ENCODE results near the gene CDH13. TPM values are rescaled to one million over a fixed set of nuclear protein-coding genes. Genes with fewer than 3 reads are reported as not detected.

The CDH13 gene
- total and polyA plus RNA-seq, 12 donors: 0.86 to 30.6 (median 2.4) TPM

DNA sequence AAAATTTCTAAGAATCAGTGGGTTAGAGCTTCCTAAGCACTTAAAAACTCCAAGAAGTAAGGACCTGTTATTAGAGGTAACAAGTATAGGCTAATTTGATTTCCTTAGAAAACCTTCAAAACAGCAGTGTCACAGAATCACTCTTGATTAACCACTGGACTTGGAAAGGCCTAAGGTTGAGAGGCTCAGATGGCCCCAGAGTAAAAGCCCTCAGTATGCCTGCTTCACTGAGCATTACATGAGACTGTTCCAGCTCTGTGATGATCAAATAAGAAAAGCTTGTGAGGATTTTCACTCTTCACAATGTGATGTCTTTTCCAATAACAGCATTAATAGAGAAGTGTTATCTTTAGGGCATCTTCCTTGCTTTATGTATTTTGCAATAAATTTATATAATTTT lies 671.8 kb downstream of the CDH13 start:
- H3K4me1 ChIP-seq (replicated peaks in 1 of 2): no peaks in the 10 kb centered on the region
- no peak overlapping the region for H3K4me3 ChIP-seq
- DNase-seq: no peak
- no peak for TF ChIP-seq POLR2A (IDR thresholded peaks at IDR 0.05)
- TF ChIP-seq CTCF (IDR thresholded peaks at IDR 0.05): no peak
- no peaks in the 10 kb centered on the region for H3K9me3 ChIP-seq (replicated peaks in 1 of 3)
- no peaks in the 10 kb centered on the region for H3K27me3 ChIP-seq
- no peaks in the 10 kb centered on the region for H3K36me3 ChIP-seq (replicated peaks in 1 of 2)
- intact Hi-C loops (cut with DNase I): no loop called here
- no peak overlapping the region for H3K27ac ChIP-seq

- no peaks in the 10 kb centered on the region for H3K36me3 ChIP-seq (replicated peaks in 1 of 2)
- intact Hi-C loops (cut with DNase I): no loop called here
- TF ChIP-seq POLR2A (IDR thresholded peaks at IDR 0.05) (no peak), CTCF (IDR thresholded peaks at IDR 0.05) (no peak)
- no peak for DNase-seq
- H3K27ac ChIP-seq: no peak overlapping the region
- no peaks in the 10 kb centered on the region for H3K4me1 ChIP-seq (replicated peaks in 1 of 2)
- no peak overlapping the region for H3K4me3 ChIP-seq
- WGBS, 4 donors: 38 to 43% (median 40%) methylated on average over 3 of the region's 3 CpGs
- no peaks in the 10 kb centered on the region for H3K9me3 ChIP-seq (replicated peaks in 1 of 3)
- no peaks in the 10 kb centered on the region for H3K27me3 ChIP-seq
These were observed 673.6 kb downstream of the CDH13 start for GRCh38 chr16:83300326-83300725.

- Histone ChIP-seq H3K4me1 (replicated peaks in 1 of 2) (no peaks in the 10 kb centered on the region), H3K27ac (no peak overlapping the region), H3K9me3 (replicated peaks in 1 of 3) (no peaks in the 10 kb centered on the region), H3K27me3 (no peaks in the 10 kb centered on the region), H3K36me3 (replicated peaks in 1 of 2) (no peaks in the 10 kb centered on the region), H3K4me3 (no peak overlapping the region)
- 45 to 69% (median 63%) methylated on average over 4 of the region's 4 CpGs for WGBS, 4 donors
- intact Hi-C loops (cut with DNase I): no loop called here
- no peak for DNase-seq
- no peak for TF ChIP-seq CTCF (IDR thresholded peaks at IDR 0.05)
- TF ChIP-seq POLR2A (IDR thresholded peaks at IDR 0.05): no peak
These were observed 675.2 kb downstream of the CDH13 start for GRCh38 chr16:83301971-83302370.

- 62 to 77% (median 68%) methylated on average over 2 of the region's 2 CpGs for WGBS, 4 donors
- TF ChIP-seq CTCF (IDR thresholded peaks at IDR 0.05): no peak
- TF ChIP-seq POLR2A (IDR thresholded peaks at IDR 0.05): no peak
- Histone ChIP-seq H3K27ac (no peak overlapping the region), H3K27me3 (no peaks in the 10 kb centered on the region), H3K9me3 (replicated peaks in 1 of 3) (no peaks in the 10 kb centered on the region), H3K36me3 (replicated peaks in 1 of 2) (no peaks in the 10 kb centered on the region), H3K4me1 (replicated peaks in 1 of 2) (no peaks in the 10 kb centered on the region), H3K4me3 (no peak overlapping the region)
- intact Hi-C loops (cut with DNase I): no loop called here
- DNase-seq: no peak
These were observed 676.1 kb downstream of the CDH13 start for GRCh38 chr16:83302853-83303252.

Measured in adrenal gland (tissue), 12 donors.